ENCODE results near the gene SMPX. TPM values are rescaled to one million over a fixed set of nuclear protein-coding genes. Genes with fewer than 3 reads are reported as not detected.

The SMPX gene
- total RNA-seq: not detected in 2 replicates

- no peaks in the 10 kb centered on the region for H3K9me3 ChIP-seq (ENCODE audit: low read depth, low read length)
- no peaks in the 10 kb centered on the region for H3K27me3 ChIP-seq (ENCODE audit: insufficient read depth, low read length)
- TF ChIP-seq, protein P1, sequence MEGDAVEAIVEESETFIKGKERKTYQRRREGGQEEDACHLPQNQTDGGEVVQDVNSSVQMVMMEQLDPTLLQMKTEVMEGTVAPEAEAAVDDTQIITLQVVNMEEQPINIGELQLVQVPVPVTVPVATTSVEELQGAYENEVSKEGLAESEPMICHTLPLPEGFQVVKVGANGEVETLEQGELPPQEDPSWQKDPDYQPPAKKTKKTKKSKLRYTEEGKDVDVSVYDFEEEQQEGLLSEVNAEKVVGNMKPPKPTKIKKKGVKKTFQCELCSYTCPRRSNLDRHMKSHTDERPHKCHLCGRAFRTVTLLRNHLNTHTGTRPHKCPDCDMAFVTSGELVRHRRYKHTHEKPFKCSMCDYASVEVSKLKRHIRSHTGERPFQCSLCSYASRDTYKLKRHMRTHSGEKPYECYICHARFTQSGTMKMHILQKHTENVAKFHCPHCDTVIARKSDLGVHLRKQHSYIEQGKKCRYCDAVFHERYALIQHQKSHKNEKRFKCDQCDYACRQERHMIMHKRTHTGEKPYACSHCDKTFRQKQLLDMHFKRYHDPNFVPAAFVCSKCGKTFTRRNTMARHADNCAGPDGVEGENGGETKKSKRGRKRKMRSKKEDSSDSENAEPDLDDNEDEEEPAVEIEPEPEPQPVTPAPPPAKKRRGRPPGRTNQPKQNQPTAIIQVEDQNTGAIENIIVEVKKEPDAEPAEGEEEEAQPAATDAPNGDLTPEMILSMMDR (IDR thresholded peaks at IDR 0.05; ENCODE audit: extremely low read depth, low read depth, low read length): no peak
- H2AFZ ChIP-seq (ENCODE audit: low read length): no peak within 1 kb of the TSS
- no peak within 1 kb of the TSS for H3K4me3 ChIP-seq (ENCODE audit: insufficient read depth, low read length)
- H3K36me3 ChIP-seq (ENCODE audit: insufficient read depth, low read length): no peaks in the 10 kb centered on the region
- H3K27ac ChIP-seq (ENCODE audit: low read depth, low read length): no peak within 1 kb of the TSS
- H3K79me2 ChIP-seq (ENCODE audit: insufficient read depth, low read length): no peaks in the 10 kb centered on the region
- no peaks in the 10 kb centered on the region for H3K4me1 ChIP-seq (ENCODE audit: insufficient read depth, low read length)
- no peak within 1 kb of the TSS for H3K4me2 ChIP-seq (ENCODE audit: insufficient read depth, low read length)
- no peaks in the 10 kb centered on the region for H4K20me1 ChIP-seq (ENCODE audit: insufficient read depth, low read length)
- no peak for DNase-seq (ENCODE audit: insufficient read length, low spot score, missing footprints)
Measured at GRCh38 chrX:21757960-21758359, at the start of gene SMPX. Gene SMPX (minus strand): TSS chrX:21758116. CDS start chrX:21754290, 3,826 bp downstream.

DNA sequence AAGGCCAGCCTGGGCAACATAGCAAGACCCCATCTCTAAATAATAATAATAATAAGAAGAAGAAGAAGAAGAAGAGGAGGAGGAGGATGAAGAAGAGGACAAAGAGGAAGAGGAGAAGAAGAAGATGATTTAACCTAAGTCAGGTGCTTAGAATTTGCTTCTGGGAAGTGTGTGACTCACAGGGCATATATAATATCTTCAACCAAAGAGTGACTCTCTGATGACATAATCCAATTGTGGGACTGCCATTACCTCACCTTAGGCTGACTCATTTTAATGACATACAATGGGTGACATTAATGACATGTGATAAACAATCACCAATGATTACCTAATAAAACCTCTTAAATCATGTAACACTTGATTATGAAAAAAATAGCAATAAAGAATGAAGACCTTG, 48.8 kb upstream of the SMPX start:
- DNase-seq (ENCODE audit: insufficient read length, low spot score, missing footprints): no peak
- H3K79me2 ChIP-seq (ENCODE audit: insufficient read depth, low read length): no peaks in the 10 kb centered on the region
- no peak overlapping the region for H3K27ac ChIP-seq (ENCODE audit: low read depth, low read length)

GRCh38 chrX:21802839-21803238, 44.9 kb upstream of the SMPX start:
- no peak for DNase-seq (ENCODE audit: insufficient read length, low spot score, missing footprints)
- Histone ChIP-seq H3K27me3 (ENCODE audit: insufficient read depth, low read length) (no peaks in the 10 kb centered on the region), H3K36me3 (ENCODE audit: insufficient read depth, low read length) (no peaks in the 10 kb centered on the region), H3K9me3 (ENCODE audit: low read depth, low read length) (no peaks in the 10 kb centered on the region), H3K79me2 (ENCODE audit: insufficient read depth, low read length) (no peaks in the 10 kb centered on the region), H3K27ac (ENCODE audit: low read depth, low read length) (no peak overlapping the region), H3K4me3 (ENCODE audit: insufficient read depth, low read length) (no peak overlapping the region), H3K4me2 (ENCODE audit: insufficient read depth, low read length) (no peak overlapping the region), H2AFZ (ENCODE audit: low read length) (no peak overlapping the region), H4K20me1 (ENCODE audit: insufficient read depth, low read length) (no peaks in the 10 kb centered on the region), H3K4me1 (ENCODE audit: insufficient read depth, low read length) (peaks cover 22% of the 10 kb centered on the region)
- TF ChIP-seq, protein P1 (IDR thresholded peaks at IDR 0.05; ENCODE audit: extremely low read depth, low read depth, low read length): no peak

More for the DNA sequence above, 48.8 kb upstream of the SMPX start:
- Histone ChIP-seq H2AFZ (ENCODE audit: low read length) (no peak overlapping the region), H3K4me3 (ENCODE audit: insufficient read depth, low read length) (no peak overlapping the region), H3K36me3 (ENCODE audit: insufficient read depth, low read length) (no peaks in the 10 kb centered on the region), H4K20me1 (ENCODE audit: insufficient read depth, low read length) (no peaks in the 10 kb centered on the region), H3K4me2 (ENCODE audit: insufficient read depth, low read length) (no peak overlapping the region), H3K27me3 (ENCODE audit: insufficient read depth, low read length) (no peaks in the 10 kb centered on the region), H3K4me1 (ENCODE audit: insufficient read depth, low read length) (no peaks in the 10 kb centered on the region), H3K9me3 (ENCODE audit: low read depth, low read length) (no peaks in the 10 kb centered on the region)
- TF ChIP-seq, protein P1 (IDR thresholded peaks at IDR 0.05; ENCODE audit: extremely low read depth, low read depth, low read length): no peak

GRCh38 chrX:21802054-21802670, 44.2 kb upstream of the SMPX start:
- Histone ChIP-seq H3K4me3 (ENCODE audit: insufficient read depth, low read length) (no peak overlapping the region), H3K36me3 (ENCODE audit: insufficient read depth, low read length) (no peaks in the 10 kb centered on the region), H4K20me1 (ENCODE audit: insufficient read depth, low read length) (no peaks in the 10 kb centered on the region), H3K9me3 (ENCODE audit: low read depth, low read length) (no peaks in the 10 kb centered on the region), H3K79me2 (ENCODE audit: insufficient read depth, low read length) (no peaks in the 10 kb centered on the region), H3K4me2 (ENCODE audit: insufficient read depth, low read length) (no peak overlapping the region), H3K27me3 (ENCODE audit: insufficient read depth, low read length) (peaks cover 2% of the 10 kb centered on the region), H3K27ac (ENCODE audit: low read depth, low read length) (no peak overlapping the region), H2AFZ (ENCODE audit: low read length) (no peak overlapping the region), H3K4me1 (ENCODE audit: insufficient read depth, low read length) (peaks cover 22% of the 10 kb centered on the region)
- DNase-seq (ENCODE audit: insufficient read length, low spot score, missing footprints): no peak
- TF ChIP-seq, protein P1 (IDR thresholded peaks at IDR 0.05; ENCODE audit: extremely low read depth, low read depth, low read length): no peak
